Retina (tissue), 1 donor: ENCODE measurements around the gene TMEM138.

Experiments used
- DNase-seq: peaks from one replicate; pipeline ENCODE4 v3.0.0-alpha.2; 2016

The TMEM138 gene

GRCh38 chr11:61361741-61362541, at the start of gene TMEM138, which contains the start of gene CYB561A3:
Gene TMEM138, plus strand, starts transcription at chr11:61362374. Its CDS starts 2,017 bp downstream, at chr11:61364391.
Gene CYB561A3, minus strand, starts transcription at chr11:61361882. Its CDS starts 5,169 bp downstream, at chr11:61356713.
- peak; percentile 98 for DNase-seq

GRCh38 chr11:61315260-61315659, 46.9 kb upstream of the TMEM138 start:
- DNase-seq, result no peak

GRCh38 chr11:61325649-61326414, 36.3 kb upstream of the TMEM138 start:
- no peak for DNase-seq

- no peak for DNase-seq
These were observed 34.5 kb upstream of the TMEM138 start for GRCh38 chr11:61327669-61328071.

- DNase-seq, result no peak
These were observed 33.8 kb upstream of the TMEM138 start for GRCh38 chr11:61328351-61328750.

GRCh38 chr11:61329871-61330270, 32.3 kb upstream of the TMEM138 start:
- DNase-seq, result no peak

- no peak for DNase-seq
These were observed 30.5 kb upstream of the TMEM138 start for GRCh38 chr11:61331651-61332050.

- no peak for DNase-seq
These were observed 29.8 kb upstream of the TMEM138 start for GRCh38 chr11:61332281-61332796.

- DNase-seq, result peak; percentile 97
These were observed 29.2 kb upstream of the TMEM138 start, which contains the start of the genes DDB1 and TKFC for GRCh38 chr11:61332797-61333549. Gene DDB1, minus strand, starts transcription at chr11:61333105. Its CDS starts 137 bp downstream, at chr11:61332968. Gene TKFC, plus strand, starts transcription at chr11:61333228. Its CDS starts 1,501 bp downstream, at chr11:61334729.

GRCh38 chr11:61333550-61334433, 28.4 kb upstream of the TMEM138 start:
- DNase-seq, result no peak

- no peak for DNase-seq
These were observed 27.5 kb upstream of the TMEM138 start for GRCh38 chr11:61334434-61335354.

GRCh38 chr11:61335355-61335710, 26.8 kb upstream of the TMEM138 start:
- DNase-seq, result no peak

- DNase-seq, result peak; percentile 89
These were observed 25.8 kb upstream of the TMEM138 start for GRCh38 chr11:61336171-61336935.

- DNase-seq, result no peak
These were observed 24.3 kb upstream of the TMEM138 start for GRCh38 chr11:61337706-61338470.

- no peak for DNase-seq
These were observed 23.2 kb upstream of the TMEM138 start for GRCh38 chr11:61338783-61339489.

GRCh38 chr11:61339490-61339878, 22.7 kb upstream of the TMEM138 start:
- DNase-seq, result no peak

GRCh38 chr11:61340979-61341378, 21.2 kb upstream of the TMEM138 start:
- no peak for DNase-seq

GRCh38 chr11:61341706-61342105, 20.5 kb upstream of the TMEM138 start:
- DNase-seq, result no peak
